ENCODE data around the gene LY86. TPM values are rescaled to one million over a fixed set of nuclear protein-coding genes. Genes with fewer than 3 reads are reported as not detected.

LY86 gene
- total RNA-seq, 2 donors from 2014 or later: 0.91 to 1.3 TPM

GRCh38 chr6:6626187-6626586, 37.7 kb downstream of the LY86 start:
- Histone ChIP-seq H3K36me3 (no peaks in the 10 kb centered on the region), H3K4me3 (no peak overlapping the region), H3K4me1 (no peaks in the 10 kb centered on the region), H3K27me3 (no peaks in the 10 kb centered on the region), H3K9me3 (no peaks in the 10 kb centered on the region), H3K9ac (ENCODE audit: low read depth in 2 of 2, low read length in 2 of 2) (no peak overlapping the region), H3K27ac (no peak overlapping the region)
- DNase-seq: no peak
- intact Hi-C loops (cut with DNase I): no loop called here
- no peak for TF ChIP-seq CTCF (IDR thresholded peaks at IDR 0.05)

DNA sequence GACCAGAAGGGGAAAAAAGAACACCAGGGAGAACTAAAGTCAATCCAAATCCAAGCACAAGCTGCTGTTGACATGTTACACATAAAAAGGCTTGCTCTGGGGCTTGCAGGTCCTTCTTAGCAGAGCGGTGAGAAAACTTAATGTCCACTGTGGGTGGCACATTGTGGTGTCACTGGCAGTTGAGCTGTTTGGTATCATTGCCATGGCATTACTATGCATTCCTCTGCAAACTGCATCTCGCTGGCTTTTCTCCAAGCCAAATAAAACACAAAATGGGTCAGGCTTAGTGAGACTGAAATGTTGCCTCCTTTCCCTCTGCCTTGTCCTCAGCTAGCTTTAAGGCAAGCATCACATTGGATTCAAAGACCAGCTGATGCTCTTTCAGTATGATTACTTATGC, 40.9 kb downstream of the LY86 start:
- H3K9ac ChIP-seq (ENCODE audit: low read depth in 2 of 2, low read length in 2 of 2): no peak overlapping the region
- H3K4me3 ChIP-seq: no peak overlapping the region
- H3K27me3 ChIP-seq: no peaks in the 10 kb centered on the region
- TF ChIP-seq CTCF (IDR thresholded peaks at IDR 0.05): no peak
- no peak overlapping the region for H3K27ac ChIP-seq
- H3K9me3 ChIP-seq: no peaks in the 10 kb centered on the region
- no peaks in the 10 kb centered on the region for H3K36me3 ChIP-seq
- no peaks in the 10 kb centered on the region for H3K4me1 ChIP-seq
- DNase-seq: no peak
- intact Hi-C loops (cut with DNase I): no loop called here

- H3K27ac ChIP-seq: no peak overlapping the region
- intact Hi-C loops (cut with DNase I): no loop called here
- H3K4me1 ChIP-seq: no peaks in the 10 kb centered on the region
- no peaks in the 10 kb centered on the region for H3K27me3 ChIP-seq
- no peak overlapping the region for H3K9ac ChIP-seq (ENCODE audit: low read depth in 2 of 2, low read length in 2 of 2)
- H3K36me3 ChIP-seq: no peaks in the 10 kb centered on the region
- TF ChIP-seq CTCF (IDR thresholded peaks at IDR 0.05): no peak
- no peak for DNase-seq
- no peaks in the 10 kb centered on the region for H3K9me3 ChIP-seq
- no peak overlapping the region for H3K4me3 ChIP-seq
These were observed 42.5 kb downstream of the LY86 start for GRCh38 chr6:6631053-6631452.

- H3K27me3 ChIP-seq: no peaks in the 10 kb centered on the region
- no peaks in the 10 kb centered on the region for H3K4me1 ChIP-seq
- no peaks in the 10 kb centered on the region for H3K9me3 ChIP-seq
- DNase-seq: peak; percentile 27
- no peak overlapping the region for H3K9ac ChIP-seq (ENCODE audit: low read depth in 2 of 2, low read length in 2 of 2)
- no peak for TF ChIP-seq CTCF (IDR thresholded peaks at IDR 0.05)
- no peak overlapping the region for H3K4me3 ChIP-seq
- H3K27ac ChIP-seq: no peak overlapping the region
- intact Hi-C loops (cut with DNase I): no loop called here
- H3K36me3 ChIP-seq: no peaks in the 10 kb centered on the region
These were observed 43.2 kb downstream of the LY86 start for GRCh38 chr6:6631534-6632276.

- no peak for TF ChIP-seq CTCF (IDR thresholded peaks at IDR 0.05)
- H3K4me1 ChIP-seq: no peaks in the 10 kb centered on the region
- intact Hi-C loops (cut with DNase I): no loop called here
These were observed 45.6 kb downstream of the LY86 start for GRCh38 chr6:6633898-6634734.

More at GRCh38 chr6:6633898-6634734, 45.6 kb downstream of the LY86 start:
- no peaks in the 10 kb centered on the region for H3K27me3 ChIP-seq
- no peaks in the 10 kb centered on the region for H3K9me3 ChIP-seq
- no peak overlapping the region for H3K9ac ChIP-seq (ENCODE audit: low read depth in 2 of 2, low read length in 2 of 2)
- no peak overlapping the region for H3K27ac ChIP-seq
- no peak overlapping the region for H3K4me3 ChIP-seq
- H3K36me3 ChIP-seq: no peaks in the 10 kb centered on the region
- no peak for DNase-seq
